AG10803 (cell line): Measurements from ENCODE around the gene KPNA3.
A peak's percentile ranks its signal among the peaks of the same experiment; 100 is the strongest.

Experiments used
- DNase-seq: peaks from one replicate; pipeline ENCODE4 v3.0.0; 2010; ENCODE audit warnings: low read depth
- H3K4me3 ChIP-seq: 2 replicates; pipeline ENCODE4 v1.5.1; 2011; ENCODE audit warnings: mild to moderate bottlenecking, low read length, control low read depth
- CTCF ChIP-seq: conservative IDR thresholded peaks from 2 replicates; pipeline ENCODE4 v1.5.1; 2011; ENCODE audit warnings: mild to moderate bottlenecking, low read length, control low read depth, inconsistent platforms

The KPNA3 gene

DNA sequence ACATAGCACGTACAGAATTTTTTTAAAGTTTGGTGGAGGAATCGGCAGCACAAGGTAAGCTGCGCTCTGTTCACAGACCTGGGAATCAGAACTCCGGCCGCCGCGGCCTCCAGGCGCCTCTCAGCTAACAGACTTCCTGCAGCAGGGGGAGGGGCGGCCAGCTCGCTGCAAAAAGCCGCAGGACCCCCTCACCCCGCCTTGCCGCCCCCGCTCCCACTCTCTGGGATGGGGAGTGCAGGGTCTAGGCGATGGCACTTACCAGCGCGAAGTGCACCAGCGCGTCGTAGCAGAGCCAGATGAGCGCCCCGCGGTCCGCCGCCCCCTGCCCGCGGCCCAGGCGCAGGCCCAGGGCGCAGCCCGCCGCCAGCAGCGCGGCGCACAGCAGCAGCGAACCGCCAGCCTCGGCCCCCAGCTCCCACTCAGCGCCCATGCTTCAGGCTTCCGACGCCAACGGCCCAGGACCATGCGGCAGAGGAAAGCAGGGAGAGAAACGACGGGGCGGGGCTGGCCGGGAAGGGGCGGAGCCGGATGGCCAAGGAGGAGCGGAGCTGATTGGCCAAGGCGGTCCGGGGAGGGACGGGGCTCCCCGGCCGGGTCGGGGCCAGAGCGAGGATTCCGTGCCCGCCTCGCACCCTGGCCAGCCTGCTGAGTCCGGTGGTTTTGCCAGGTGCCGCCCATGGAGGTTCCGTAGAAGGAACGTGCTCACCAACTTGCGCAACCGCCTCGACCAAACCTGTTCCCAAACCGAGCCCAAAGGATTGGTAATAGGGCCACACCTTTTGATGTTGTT, 101.3 kb downstream of the KPNA3 start, which contains the start of gene EBPL:
EBPL (minus strand) TSS at position 492 of the 790 bp plus-strand sequence; CDS start at position 430, 62 bp downstream.
- no peak for TF ChIP-seq CTCF
- DNase-seq, result peak; percentile 80
- H3K4me3 ChIP-seq, result peak within 1 kb of the TSS; percentile 62

GRCh38 chr13:49690133-49690994, 102.1 kb downstream of the KPNA3 start:
- TF ChIP-seq CTCF, result no peak
- no peak for DNase-seq
- peak overlapping the region; percentile 62 for H3K4me3 ChIP-seq

GRCh38 chr13:49683489-49683888, 109.0 kb downstream of the KPNA3 start:
- no peak overlapping the region for H3K4me3 ChIP-seq
- no peak for TF ChIP-seq CTCF
- DNase-seq, result no peak

- peak; percentile 53 for DNase-seq
These were observed 110.5 kb downstream of the KPNA3 start for GRCh38 chr13:49681842-49682435.

GRCh38 chr13:49679246-49679645, 113.2 kb downstream of the KPNA3 start:
- no peak overlapping the region for H3K4me3 ChIP-seq
- no peak for DNase-seq
- TF ChIP-seq CTCF, result 0 out of 2 replicates have a peak, but pooled peaks have one; percentile 26

More at GRCh38 chr13:49681842-49682435, 110.5 kb downstream of the KPNA3 start:
- no peak for TF ChIP-seq CTCF
- no peak overlapping the region for H3K4me3 ChIP-seq

GRCh38 chr13:49678191-49678914, 114.1 kb downstream of the KPNA3 start:
- no peak overlapping the region for H3K4me3 ChIP-seq
- no peak for TF ChIP-seq CTCF
- DNase-seq, result no peak
